RCC 7860 (cell line): ENCODE measurements around the gene SNRPD1.
"Not testable (repeated sequence)": the region's sequence is repeated elsewhere in the genome, so short reads cannot be mapped to it uniquely, and the experiment has no call there.

Source experiments
- DNase-seq: peaks from one replicate; pipeline ENCODE4 v3.0.0-alpha.2; 2015; ENCODE audit warnings: low spot score
- FAIRE-seq: peaks from 2 replicates; lab custom pipeline; 2012; peaks lifted over from hg19 to GRCh38; lab: Jason Lieb, UNC

The SNRPD1 gene

GRCh38 chr18:21634588-21635199, 22.6 kb downstream of the SNRPD1 start:
- no peak for FAIRE-seq
- DNase-seq, result no peak

GRCh38 chr18:21636769-21637168, 24.7 kb downstream of the SNRPD1 start:
- DNase-seq (no peak), FAIRE-seq (no peak)

- DNase-seq, result no peak
- FAIRE-seq, result no peak
Observed at GRCh38 chr18:21638822-21639221, 26.7 kb downstream of the SNRPD1 start.

GRCh38 chr18:21640375-21640774, 28.3 kb downstream of the SNRPD1 start:
- not testable (repeated sequence) for DNase-seq, FAIRE-seq

- FAIRE-seq, result no peak
Observed at GRCh38 chr18:21650311-21650710, 38.2 kb downstream of the SNRPD1 start.

GRCh38 chr18:21652073-21652472, 40.0 kb downstream of the SNRPD1 start:
- FAIRE-seq (no peak), DNase-seq (no peak)

More at GRCh38 chr18:21650311-21650710, 38.2 kb downstream of the SNRPD1 start:
- DNase-seq, result no peak

GRCh38 chr18:21653361-21653760, 41.2 kb downstream of the SNRPD1 start:
- FAIRE-seq (no peak), DNase-seq (no peak)

GRCh38 chr18:21656402-21656801, 44.3 kb downstream of the SNRPD1 start:
- DNase-seq, result no peak
- FAIRE-seq, result no peak

GRCh38 chr18:21660078-21660477, 48.0 kb downstream of the SNRPD1 start:
- DNase-seq (no peak), FAIRE-seq (no peak)

- FAIRE-seq (no peak), DNase-seq (no peak)
Observed at GRCh38 chr18:21662581-21662980, 50.5 kb downstream of the SNRPD1 start.

GRCh38 chr18:21663578-21663977, 51.5 kb downstream of the SNRPD1 start:
- DNase-seq (no peak), FAIRE-seq (no peak)

- DNase-seq (no peak), FAIRE-seq (no peak)
Observed at GRCh38 chr18:21664069-21664468, 52.0 kb downstream of the SNRPD1 start.

GRCh38 chr18:21669736-21670285, 57.7 kb downstream of the SNRPD1 start:
- FAIRE-seq (no peak), DNase-seq (peak; percentile 54)

- FAIRE-seq (peak; percentile 87), DNase-seq (peak; percentile 92)
Observed at GRCh38 chr18:21672521-21673267, 60.6 kb downstream of the SNRPD1 start.

GRCh38 chr18:21675354-21675753, 63.2 kb downstream of the SNRPD1 start:
- FAIRE-seq, result not testable (repeated sequence)
- DNase-seq, result peak; percentile 27

GRCh38 chr18:21678859-21679258, 66.7 kb downstream of the SNRPD1 start:
- DNase-seq (no peak), FAIRE-seq (no peak)

GRCh38 chr18:21680161-21680560, 68.0 kb downstream of the SNRPD1 start:
- DNase-seq, result no peak
- no peak for FAIRE-seq

GRCh38 chr18:21682371-21683051, 70.4 kb downstream of the SNRPD1 start:
- no peak for FAIRE-seq

More at GRCh38 chr18:21682371-21683051, 70.4 kb downstream of the SNRPD1 start:
- no peak for DNase-seq
